B cell (primary cell): ENCODE results near the gene ZNF618. TPM values are rescaled to one million over a fixed set of nuclear protein-coding genes. Genes with fewer than 3 reads are reported as not detected.

Source experiments
- ATAC-seq: fragments of 200-7000 bp; cut with Tn5 transposase; one replicate; pipeline ENCODE4 v1.10.0; 2021; ENCODE audit warnings: low read depth, mild to moderate bottlenecking, moderate number of reproducible peaks, moderate library complexity
- CTCF ChIA-PET: fragments of 350-600 bp; sonication (Branson Sonifier 250); formaldehyde crosslinking; loops from one replicate; lab custom pipeline; 2021; ENCODE audit warnings: antibody characterized with exemption, inconsistent platforms; lab: Charles Lee
- POLR2A ChIA-PET: fragments of 350-600 bp; sonication (Branson Sonifier 250); formaldehyde crosslinking; loops from one replicate; lab custom pipeline; 2021; ENCODE audit warnings: antibody characterized with exemption; lab: Charles Lee
- DNase-seq: peaks from one replicate; pipeline ENCODE4 v3.0.0; 2013
- H2AFZ ChIP-seq: 2 replicates; pipeline ENCODE4 v1.6.1; 2012; ENCODE audit warnings: mild to moderate bottlenecking, low read depth, low read length; ENCODE audit not compliant: insufficient read depth, poor library complexity, severe bottlenecking
- H3K27ac ChIP-seq, 2 donors: 1 replicate in 1 of 2; 2 replicates in 1 of 2; pipeline ENCODE4 v1.5.1; 2012 to 2013; ENCODE audit warnings: low read length in 2 of 2, mild to moderate bottlenecking in 2 of 2, moderate library complexity in 1 of 2
- H3K27me3 ChIP-seq, 4 experiments: fragments of 200-600 bp in 1 of 4; sonication (generic) in 1 of 4; replicated peaks in 1 of 4; 1 replicate in 2 of 4; 2 replicates in 2 of 4; pipeline versions ENCODE4 v1.6.1 to v1.7.0; 2013 to 2016; ENCODE audit warnings: low read length in 3 of 4, mild to moderate bottlenecking in 2 of 4, mixed read lengths in 1 of 4, moderate library complexity in 1 of 4; ENCODE audit not compliant: insufficient read depth in 4 of 4, control insufficient read depth in 3 of 4; ENCODE audit errors: control extremely low read depth in 1 of 4
- H3K36me3 ChIP-seq, 2 experiments: replicated peaks in 1 of 2; 1 replicate in 1 of 2; 2 replicates in 1 of 2; pipeline versions ENCODE4 v1.6.1 to v1.7.1; 2013; ENCODE audit warnings: low read length in 1 of 2; ENCODE audit not compliant: insufficient read depth in 2 of 2, control insufficient read depth in 1 of 2; ENCODE audit errors: control extremely low read depth in 1 of 2, extremely low read depth in 1 of 2
- H3K4me1 ChIP-seq, 2 donors: fragments of 200-600 bp in 1 of 2; sonication (generic) in 1 of 2; 1 replicate in 1 of 2; 2 replicates in 1 of 2; pipeline versions ENCODE4 v1.5.1 to v1.6.1; 2013 to 2017; ENCODE audit warnings: low read length in 2 of 2; ENCODE audit not compliant: control insufficient read depth in 2 of 2, insufficient read depth in 2 of 2
- H3K4me2 ChIP-seq: replicated peaks from 2 replicates; pipeline ENCODE3; 2012; ENCODE audit warnings: mild to moderate bottlenecking, low read depth, low read length; ENCODE audit not compliant: poor library complexity, severe bottlenecking
- H3K4me3 ChIP-seq, 5 experiments: fragments of 200-600 bp in 1 of 5; sonication (generic) in 1 of 5; 1 replicate in 3 of 5; 2 replicates in 2 of 5; pipeline versions ENCODE4 v1.5.1 to v1.7.0; 2011 to 2016; ENCODE audit warnings: low read length in 4 of 5, mild to moderate bottlenecking in 4 of 5, low read depth in 2 of 5, control low read depth in 1 of 5, moderate library complexity in 1 of 5; ENCODE audit not compliant: insufficient read depth in 1 of 5; ENCODE audit errors: control extremely low read depth in 1 of 5, extremely low read depth in 1 of 5
- H3K79me2 ChIP-seq: fragments of 200-600 bp; sonication (generic); one replicate; pipeline ENCODE4 v1.6.0; 2016; ENCODE audit warnings: low read length; ENCODE audit not compliant: control insufficient read depth, insufficient read depth
- H3K9ac ChIP-seq: fragments of 200-600 bp; sonication (generic); 2 replicates; pipeline ENCODE4 v1.6.1; 2017; ENCODE audit warnings: mild to moderate bottlenecking, low read length, moderate library complexity
- H3K9me3 ChIP-seq, 3 donors: one replicate each; pipeline versions ENCODE4 v1.6.1 to v1.7.1; 2013; ENCODE audit warnings: low read length in 2 of 3; ENCODE audit not compliant: control insufficient read depth in 2 of 3, insufficient read depth in 1 of 3; ENCODE audit errors: control extremely low read depth in 1 of 3
- H4K20me1 ChIP-seq: 2 replicates; pipeline ENCODE4 v1.6.0; 2012; ENCODE audit warnings: mild to moderate bottlenecking, low read length; ENCODE audit not compliant: insufficient read depth, control insufficient read depth, poor library complexity, severe bottlenecking
- H3K27ac Mint-ChIP-seq: one replicate; pipeline ENCODE4 v1.8.0; 2021; ENCODE audit warnings: mixed read lengths
- H3K27me3 Mint-ChIP-seq: one replicate; pipeline ENCODE4 v1.8.0; 2021; ENCODE audit warnings: mixed read lengths
- H3K4me1 Mint-ChIP-seq: one replicate; pipeline ENCODE4 v1.8.0; 2021; ENCODE audit warnings: mixed read lengths
- H3K4me3 Mint-ChIP-seq: one replicate; pipeline ENCODE4 v1.8.0; 2021; ENCODE audit warnings: mixed read lengths
- H3K9me3 Mint-ChIP-seq: one replicate; pipeline ENCODE4 v1.8.0; 2022; ENCODE audit warnings: mixed read lengths; ENCODE audit not compliant: insufficient read depth
- CTCF ChIP-seq: fragments of 200-600 bp; IDR thresholded peaks from one replicate; pipeline ENCODE4 v1.8.0; 2022; ENCODE audit warnings: antibody characterized with exemption, mild to moderate bottlenecking
- EZH2 ChIP-seq: IDR thresholded peaks from 2 replicates; pipeline ENCODE4 v1.6.1; 2012; ENCODE audit warnings: borderline replicate concordance, low read depth, mild to moderate bottlenecking, moderate library complexity, low read length; ENCODE audit not compliant: insufficient read depth, poor library complexity, severe bottlenecking
- WGBS: methylation state at CpG from one replicate; pipeline ENCODE4 v1.1.5; 2013; ENCODE audit warnings: missing lambda C conversion rate; ENCODE audit not compliant: insufficient coverage; 5-methylcytosine and 5-hydroxymethylcytosine counted together
- intact Hi-C: fragments of 100-400 bp; cut with micrococcal nuclease; formaldehyde crosslinking; loops from one replicate; pipeline ENCODE4 v1.10.0; 2022
- polyA plus RNA-seq: library from polyadenylated mRNA; depleted of rRNA; stranded (reverse); fragments of >200 nt; gene quantifications from 2 replicates; pipeline ENCODE4 v1.2.3, GENCODE V29; 2012
- total RNA-seq, 2 donors: library from RNA; stranded (reverse); fragments of 120-200 nt in 1 of 2; gene quantifications; 1 replicate in 1 of 2; 2 replicates in 1 of 2; pipeline versions ENCODE4 v1.2.3 to v1.2.4, GENCODE V29; 2013 to 2022

ZNF618 gene
- total and polyA plus RNA-seq, 2 donors (not counting 1 experiment from before 2014, with no cell fraction given) = 1.4 to 2.5 TPM

GRCh38 chr9:114031948-114032840 is 156.1 kb downstream of the ZNF618 start:
- Histone ChIP-seq H2AFZ (no peak overlapping the region), H3K27me3 (no peaks in the 10 kb centered on the region), H4K20me1 (no peaks in the 10 kb centered on the region), H3K4me2 (no peak overlapping the region), H3K79me2 (no peaks in the 10 kb centered on the region), H3K36me3 (no peaks in the 10 kb centered on the region), H3K4me1 (no peaks in the 10 kb centered on the region), H3K4me3 (no peak overlapping the region), H3K27ac (no peak overlapping the region), H3K9ac (no peak overlapping the region), H3K9me3 (no peaks in the 10 kb centered on the region)
- 95% methylated on average over 19 of the region's 19 CpGs for WGBS
- intact Hi-C loops = no loop called here
- TF ChIP-seq EZH2 = no peak
- no peak for TF ChIP-seq CTCF
- Mint-ChIP-seq H3K27me3 (no peaks in the 10 kb centered on the region), H3K27ac (no peak overlapping the region), H3K9me3 (no peaks in the 10 kb centered on the region), H3K4me3 (no peak overlapping the region), H3K4me1 (no peaks in the 10 kb centered on the region)
- ChIA-PET CTCF (no interaction called here), POLR2A (no interaction called here)
- DNase-seq (no peak), ATAC-seq (no peak)

- H3K4me1 Mint-ChIP-seq = no peaks in the 10 kb centered on the region
- intact Hi-C loops = no loop called here
Measured at GRCh38 chr9:114033397-114034103, 157.4 kb downstream of the ZNF618 start.

More at GRCh38 chr9:114033397-114034103, 157.4 kb downstream of the ZNF618 start:
- ATAC-seq (no peak), DNase-seq (no peak)
- no peak overlapping the region for H3K27ac Mint-ChIP-seq
- ChIA-PET CTCF (no interaction called here), POLR2A (no interaction called here)
- no peaks in the 10 kb centered on the region for H3K9me3 Mint-ChIP-seq
- no peak overlapping the region for H3K4me2 ChIP-seq
- no peak overlapping the region for H3K4me3 Mint-ChIP-seq
- H3K79me2 ChIP-seq = no peaks in the 10 kb centered on the region
- H3K27ac ChIP-seq = no peak overlapping the region
- WGBS = 75% methylated on average over 9 of the region's 12 CpGs
- H3K27me3 Mint-ChIP-seq = no peaks in the 10 kb centered on the region
- H3K36me3 ChIP-seq = no peaks in the 10 kb centered on the region
- H3K4me1 ChIP-seq = no peaks in the 10 kb centered on the region
- TF ChIP-seq CTCF (no peak), EZH2 (no peak)
- no peaks in the 10 kb centered on the region for H3K27me3 ChIP-seq
- H3K4me3 ChIP-seq = no peak overlapping the region
- H3K9ac ChIP-seq = no peak overlapping the region
- H4K20me1 ChIP-seq = no peaks in the 10 kb centered on the region
- no peaks in the 10 kb centered on the region for H3K9me3 ChIP-seq
- no peak overlapping the region for H2AFZ ChIP-seq
